Measurements from ENCODE around the gene C1orf122. TPM values are rescaled to one million over a fixed set of nuclear protein-coding genes. Genes with fewer than 3 reads are reported as not detected.

C1orf122 gene
- total and polyA plus RNA-seq, 2 of the 13 experiments (the other 11 are each of a cell fraction or from before 2014, with no cell fraction given) = 18.7 to 40.6 TPM

- TF ChIP-seq ZBTB4 (CRISPR knock-in tag; IDR thresholded peaks at IDR 0.05; ENCODE audit: borderline replicate concordance) = 0 out of 2 replicates have a peak, but pooled peaks have one; percentile 14
- peak; percentile 39; the same call in 1 of the 2 replicates for TF ChIP-seq PATZ1 (CRISPR knock-in tag; IDR thresholded peaks at IDR 0.05)
- TF ChIP-seq TFDP2 (CRISPR knock-in tag; IDR thresholded peaks at IDR 0.05) = no peak
- no peak for TF ChIP-seq ARID2 (CRISPR knock-in tag; IDR thresholded peaks at IDR 0.05; ENCODE audit: borderline replicate concordance)
- no peak for TF ChIP-seq ZNF543 (CRISPR knock-in tag; IDR thresholded peaks at IDR 0.05)
- TF ChIP-seq ZFAT (CRISPR knock-in tag; conservative IDR thresholded peaks at IDR 0.05) = no peak
- no peak for TF ChIP-seq ZKSCAN5 (CRISPR knock-in tag; IDR thresholded peaks at IDR 0.05)
- TF ChIP-seq KDM6A (CRISPR knock-in tag; IDR thresholded peaks at IDR 0.05; ENCODE audit: low read depth) = no peak
- no peak for TF ChIP-seq PCBP2 (optimal IDR thresholded peaks at IDR 0.05; ENCODE audit: low read depth, low read length, poor library complexity, severe bottlenecking)
- no peak for TF ChIP-seq WIZ (CRISPR knock-in tag; IDR thresholded peaks at IDR 0.05)
- no peak for TF ChIP-seq ZNF713 (CRISPR knock-in tag; IDR thresholded peaks at IDR 0.05)
- TF ChIP-seq ZZZ3 (CRISPR knock-in tag; IDR thresholded peaks at IDR 0.05; ENCODE audit: borderline replicate concordance) = no peak
- TF ChIP-seq ZNF580 (CRISPR knock-in tag; IDR thresholded peaks at IDR 0.05; ENCODE audit: borderline replicate concordance, low read depth) = no peak
- TF ChIP-seq ZNF768 (CRISPR knock-in tag; IDR thresholded peaks at IDR 0.05) = 0 out of 2 replicates have a peak, but pooled peaks have one; percentile 6
- TF ChIP-seq ZNF776 (CRISPR knock-in tag; IDR thresholded peaks at IDR 0.05) = no peak
- no peak for TF ChIP-seq KLF12 (CRISPR knock-in tag; IDR thresholded peaks at IDR 0.05; ENCODE audit: borderline replicate concordance)
- TF ChIP-seq CTCF (CRISPR knock-in tag; IDR thresholded peaks at IDR 0.05) = peak; percentile 65
- no peak for TF ChIP-seq NR2C2 (CRISPR knock-in tag; IDR thresholded peaks at IDR 0.05; ENCODE audit: borderline replicate concordance)
- TF ChIP-seq SAP130 (CRISPR knock-in tag; IDR thresholded peaks at IDR 0.05; ENCODE audit: low read depth) = peak; percentile 33; the same call in 1 of the 2 replicates
- TF ChIP-seq MZF1 (CRISPR knock-in tag; IDR thresholded peaks at IDR 0.05; ENCODE audit: borderline replicate concordance) = no peak
These were observed 12.9 kb upstream of the C1orf122 start (continued) for GRCh38 chr1:37794372-37795339.
